ENCODE data around the gene DIP2C.

DNA sequence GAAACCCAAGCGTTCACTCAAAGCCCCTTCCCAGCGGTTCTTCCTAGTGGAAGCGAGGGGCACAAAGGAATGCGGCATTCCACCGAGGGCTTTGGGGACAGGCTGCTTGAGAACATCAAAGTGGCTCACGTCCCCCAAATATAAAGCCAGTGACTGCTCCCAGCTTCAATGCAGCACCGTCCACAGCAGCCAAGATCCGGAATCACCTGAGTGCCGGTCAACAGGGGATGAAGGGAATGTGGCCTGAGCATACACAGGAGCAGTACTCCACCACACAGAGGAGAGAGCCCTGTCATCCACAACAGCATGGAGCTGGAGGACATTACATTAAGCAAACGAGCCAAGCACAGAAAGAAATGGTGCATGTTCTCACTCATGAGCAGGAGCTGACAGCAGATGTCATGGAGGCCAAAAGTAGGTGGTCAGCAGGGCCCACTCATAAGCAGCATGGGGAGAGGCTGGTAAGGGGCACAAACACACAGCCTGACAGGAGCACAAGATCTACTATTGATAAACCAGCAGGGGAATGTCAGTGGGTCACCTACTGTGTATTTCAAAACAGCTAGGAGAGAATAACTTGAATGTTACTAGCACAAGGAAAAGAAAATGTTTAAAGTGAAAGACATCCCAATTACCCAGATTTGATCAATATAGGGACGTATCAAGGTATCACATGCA is 79.5 kb downstream of the DIP2C start:
- TF ChIP-seq, protein P1, sequence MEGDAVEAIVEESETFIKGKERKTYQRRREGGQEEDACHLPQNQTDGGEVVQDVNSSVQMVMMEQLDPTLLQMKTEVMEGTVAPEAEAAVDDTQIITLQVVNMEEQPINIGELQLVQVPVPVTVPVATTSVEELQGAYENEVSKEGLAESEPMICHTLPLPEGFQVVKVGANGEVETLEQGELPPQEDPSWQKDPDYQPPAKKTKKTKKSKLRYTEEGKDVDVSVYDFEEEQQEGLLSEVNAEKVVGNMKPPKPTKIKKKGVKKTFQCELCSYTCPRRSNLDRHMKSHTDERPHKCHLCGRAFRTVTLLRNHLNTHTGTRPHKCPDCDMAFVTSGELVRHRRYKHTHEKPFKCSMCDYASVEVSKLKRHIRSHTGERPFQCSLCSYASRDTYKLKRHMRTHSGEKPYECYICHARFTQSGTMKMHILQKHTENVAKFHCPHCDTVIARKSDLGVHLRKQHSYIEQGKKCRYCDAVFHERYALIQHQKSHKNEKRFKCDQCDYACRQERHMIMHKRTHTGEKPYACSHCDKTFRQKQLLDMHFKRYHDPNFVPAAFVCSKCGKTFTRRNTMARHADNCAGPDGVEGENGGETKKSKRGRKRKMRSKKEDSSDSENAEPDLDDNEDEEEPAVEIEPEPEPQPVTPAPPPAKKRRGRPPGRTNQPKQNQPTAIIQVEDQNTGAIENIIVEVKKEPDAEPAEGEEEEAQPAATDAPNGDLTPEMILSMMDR (IDR thresholded peaks at IDR 0.05) = no peak
- TF ChIP-seq POLR2A (IDR thresholded peaks at IDR 0.05) = no peak
